HepG2 (cell line): Measurements from ENCODE around the gene BCAM. TPM values are rescaled to one million over a fixed set of nuclear protein-coding genes. Genes with fewer than 3 reads are reported as not detected.

Source experiments
- MAF1 ChIP-seq: sonication (generic); formaldehyde crosslinking; IDR thresholded peaks from 2 replicates; pipeline ENCODE4 v1.5.0; 2020; ENCODE audit warnings: missing genetic modification reagents, borderline replicate concordance
- RELA ChIP-seq: sonication (generic); formaldehyde crosslinking; IDR thresholded peaks from 2 replicates; pipeline ENCODE4 v1.4.0; 2020; ENCODE audit warnings: missing genetic modification reagents
- STAT5B ChIP-seq: sonication (generic); formaldehyde crosslinking; IDR thresholded peaks from 2 replicates; pipeline ENCODE4 v1.4.0; 2020; ENCODE audit warnings: missing genetic modification reagents
- TGIF2 ChIP-seq: IDR thresholded peaks from 2 replicates; pipeline ENCODE4 v1.6.1; 2016; ENCODE audit warnings: control low read depth, missing compliant biosample characterization
- ZNF274 ChIP-seq: sonication (generic); formaldehyde crosslinking; IDR thresholded peaks from 2 replicates; pipeline ENCODE4 v1.5.1; 2020; ENCODE audit warnings: mild to moderate bottlenecking, missing genetic modification reagents
- ZNF383 ChIP-seq: sonication (generic); formaldehyde crosslinking; IDR thresholded peaks from 2 replicates; pipeline ENCODE4 v1.4.0; 2020; ENCODE audit warnings: missing genetic modification reagents, mild to moderate bottlenecking, borderline replicate concordance
- ZNF446 ChIP-seq: sonication (generic); formaldehyde crosslinking; IDR thresholded peaks from 2 replicates; pipeline ENCODE4 v1.5.0; 2020; ENCODE audit warnings: mild to moderate bottlenecking, missing genetic modification reagents
- ZNF460 ChIP-seq: sonication (generic); formaldehyde crosslinking; IDR thresholded peaks from 2 replicates; pipeline ENCODE4 v1.5.1; 2020; ENCODE audit warnings: missing genetic modification reagents, mild to moderate bottlenecking, borderline replicate concordance
- ZNF670 ChIP-seq: sonication (generic); formaldehyde crosslinking; IDR thresholded peaks from 2 replicates; pipeline ENCODE4 v1.8.0; 2022; ENCODE audit warnings: mild to moderate bottlenecking, missing genetic modification reagents, borderline replicate concordance
- ZNF766 ChIP-seq: sonication (generic); formaldehyde crosslinking; IDR thresholded peaks from 2 replicates; pipeline ENCODE4 v1.5.0; 2020; ENCODE audit warnings: missing genetic modification reagents, borderline replicate concordance
- polyA plus RNA-seq, 8 experiments: library from polyadenylated mRNA; depleted of rRNA in 3 of 8; stranded (reverse) in 7 of 8; unstranded in 1 of 8; fragments of >200 nt; fragmentation: Illumina TruSeq in 4 of 8; extraction: Trizol in 4 of 8; gene quantifications; 2 replicates each; pipeline versions ENCODE4 v1.2.1 to v1.2.3, GENCODE V29; 2011 to 2016; ENCODE audit warnings: low read depth in 4 of 8, missing spikeins in 1 of 8, mixed read lengths in 1 of 8; ENCODE audit not compliant: insufficient read depth in 1 of 8
- total RNA-seq, 5 experiments: library from RNA; depleted of rRNA; stranded (reverse); fragments of >200 nt; fragmentation: Illumina TruSeq; extraction: Trizol; gene quantifications; 2 replicates each; pipeline ENCODE4 v1.2.3, GENCODE V29; 2016; ENCODE audit warnings: low read depth in 1 of 5
- TF ChIP-seq, protein P1 (sequence below), 2 experiments: sonication (generic) in 1 of 2; formaldehyde crosslinking in 1 of 2; IDR thresholded peaks; 2 replicates each; pipeline versions ENCODE4 v1.6.1 to v1.9.0; 2014 to 2022; ENCODE audit warnings: antibody characterized with exemption in 1 of 2, borderline replicate concordance in 1 of 2, inconsistent platforms in 1 of 2, low read depth in 1 of 2, missing genetic modification reagents in 1 of 2
- TF ChIP-seq, protein P2 (sequence below), 2 experiments: sonication (generic) in 1 of 2; formaldehyde crosslinking in 1 of 2; IDR thresholded peaks; 2 replicates each; pipeline versions ENCODE4 v1.4.0 to v1.6.1; 2016 to 2020; ENCODE audit warnings: borderline replicate concordance in 1 of 2, low read depth in 1 of 2, mild to moderate bottlenecking in 1 of 2, missing genetic modification reagents in 1 of 2
- TF ChIP-seq, protein P3 (sequence below): sonication (generic); formaldehyde crosslinking; IDR thresholded peaks from 2 replicates; pipeline ENCODE4 v1.5.1; 2020; ENCODE audit warnings: mild to moderate bottlenecking, missing genetic modification reagents
- TF ChIP-seq, protein P4 (sequence below): sonication (generic); formaldehyde crosslinking; IDR thresholded peaks from 2 replicates; pipeline ENCODE4 v1.5.0; 2020; ENCODE audit warnings: missing genetic modification reagents

Gene BCAM
- total and polyA plus RNA-seq, 2 of the 13 experiments (the other 11 are each of a cell fraction or from before 2014, with no cell fraction given): 51.2 to 62.7 TPM

DNA sequence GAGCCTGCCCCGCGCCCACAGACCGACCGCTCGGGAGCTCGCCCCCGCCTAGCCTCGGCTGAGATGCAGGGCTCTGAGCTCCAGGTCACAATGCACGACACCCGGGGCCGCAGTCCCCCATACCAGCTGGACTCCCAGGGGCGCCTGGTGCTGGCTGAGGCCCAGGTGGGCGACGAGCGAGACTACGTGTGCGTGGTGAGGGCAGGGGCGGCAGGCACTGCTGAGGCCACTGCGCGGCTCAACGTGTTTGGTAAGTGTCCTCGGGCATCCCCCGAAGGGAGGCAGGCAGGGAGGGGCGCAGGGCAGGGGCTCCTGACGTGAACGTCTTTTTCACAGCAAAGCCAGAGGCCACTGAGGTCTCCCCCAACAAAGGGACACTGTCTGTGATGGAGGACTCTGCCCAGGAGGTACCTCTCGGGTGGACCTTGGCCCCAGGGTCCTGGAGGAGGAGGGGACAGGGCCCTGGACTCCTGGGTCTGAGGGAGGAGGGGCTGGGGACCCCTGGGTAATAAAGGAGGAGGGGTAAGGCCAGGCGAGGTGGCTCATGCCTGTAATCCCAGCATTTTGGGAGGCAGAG lies 3.3 kb downstream of the BCAM start (continued):
- TF ChIP-seq, protein P1, sequence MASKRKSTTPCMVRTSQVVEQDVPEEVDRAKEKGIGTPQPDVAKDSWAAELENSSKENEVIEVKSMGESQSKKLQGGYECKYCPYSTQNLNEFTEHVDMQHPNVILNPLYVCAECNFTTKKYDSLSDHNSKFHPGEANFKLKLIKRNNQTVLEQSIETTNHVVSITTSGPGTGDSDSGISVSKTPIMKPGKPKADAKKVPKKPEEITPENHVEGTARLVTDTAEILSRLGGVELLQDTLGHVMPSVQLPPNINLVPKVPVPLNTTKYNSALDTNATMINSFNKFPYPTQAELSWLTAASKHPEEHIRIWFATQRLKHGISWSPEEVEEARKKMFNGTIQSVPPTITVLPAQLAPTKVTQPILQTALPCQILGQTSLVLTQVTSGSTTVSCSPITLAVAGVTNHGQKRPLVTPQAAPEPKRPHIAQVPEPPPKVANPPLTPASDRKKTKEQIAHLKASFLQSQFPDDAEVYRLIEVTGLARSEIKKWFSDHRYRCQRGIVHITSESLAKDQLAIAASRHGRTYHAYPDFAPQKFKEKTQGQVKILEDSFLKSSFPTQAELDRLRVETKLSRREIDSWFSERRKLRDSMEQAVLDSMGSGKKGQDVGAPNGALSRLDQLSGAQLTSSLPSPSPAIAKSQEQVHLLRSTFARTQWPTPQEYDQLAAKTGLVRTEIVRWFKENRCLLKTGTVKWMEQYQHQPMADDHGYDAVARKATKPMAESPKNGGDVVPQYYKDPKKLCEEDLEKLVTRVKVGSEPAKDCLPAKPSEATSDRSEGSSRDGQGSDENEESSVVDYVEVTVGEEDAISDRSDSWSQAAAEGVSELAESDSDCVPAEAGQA (IDR thresholded peaks at IDR 0.05; ENCODE audit: low read depth): peak; percentile 47; the same call in 1 of the 2 replicates
- TF ChIP-seq, protein P1 (CRISPR knock-in tag; IDR thresholded peaks at IDR 0.05; ENCODE audit: borderline replicate concordance): no peak
- TF ChIP-seq TGIF2 (no peak), ZNF460 (CRISPR knock-in tag) (no peak), RELA (no peak), ZNF274 (CRISPR knock-in tag) (no peak), ZNF670 (CRISPR knock-in tag) (no peak), ZNF383 (CRISPR knock-in tag) (no peak), MAF1 (CRISPR knock-in tag) (no peak), STAT5B (CRISPR knock-in tag) (no peak), ZNF446 (no peak), ZNF766 (CRISPR knock-in tag) (no peak)
- TF ChIP-seq, protein P2, sequence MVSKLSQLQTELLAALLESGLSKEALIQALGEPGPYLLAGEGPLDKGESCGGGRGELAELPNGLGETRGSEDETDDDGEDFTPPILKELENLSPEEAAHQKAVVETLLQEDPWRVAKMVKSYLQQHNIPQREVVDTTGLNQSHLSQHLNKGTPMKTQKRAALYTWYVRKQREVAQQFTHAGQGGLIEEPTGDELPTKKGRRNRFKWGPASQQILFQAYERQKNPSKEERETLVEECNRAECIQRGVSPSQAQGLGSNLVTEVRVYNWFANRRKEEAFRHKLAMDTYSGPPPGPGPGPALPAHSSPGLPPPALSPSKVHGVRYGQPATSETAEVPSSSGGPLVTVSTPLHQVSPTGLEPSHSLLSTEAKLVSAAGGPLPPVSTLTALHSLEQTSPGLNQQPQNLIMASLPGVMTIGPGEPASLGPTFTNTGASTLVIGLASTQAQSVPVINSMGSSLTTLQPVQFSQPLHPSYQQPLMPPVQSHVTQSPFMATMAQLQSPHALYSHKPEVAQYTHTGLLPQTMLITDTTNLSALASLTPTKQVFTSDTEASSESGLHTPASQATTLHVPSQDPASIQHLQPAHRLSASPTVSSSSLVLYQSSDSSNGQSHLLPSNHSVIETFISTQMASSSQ (IDR thresholded peaks at IDR 0.05; ENCODE audit: low read depth): no peak
- TF ChIP-seq, protein P2 (CRISPR knock-in tag; IDR thresholded peaks at IDR 0.05; ENCODE audit: borderline replicate concordance): peak; percentile 42; the same call in 1 of the 2 replicates
- TF ChIP-seq, protein P3, sequence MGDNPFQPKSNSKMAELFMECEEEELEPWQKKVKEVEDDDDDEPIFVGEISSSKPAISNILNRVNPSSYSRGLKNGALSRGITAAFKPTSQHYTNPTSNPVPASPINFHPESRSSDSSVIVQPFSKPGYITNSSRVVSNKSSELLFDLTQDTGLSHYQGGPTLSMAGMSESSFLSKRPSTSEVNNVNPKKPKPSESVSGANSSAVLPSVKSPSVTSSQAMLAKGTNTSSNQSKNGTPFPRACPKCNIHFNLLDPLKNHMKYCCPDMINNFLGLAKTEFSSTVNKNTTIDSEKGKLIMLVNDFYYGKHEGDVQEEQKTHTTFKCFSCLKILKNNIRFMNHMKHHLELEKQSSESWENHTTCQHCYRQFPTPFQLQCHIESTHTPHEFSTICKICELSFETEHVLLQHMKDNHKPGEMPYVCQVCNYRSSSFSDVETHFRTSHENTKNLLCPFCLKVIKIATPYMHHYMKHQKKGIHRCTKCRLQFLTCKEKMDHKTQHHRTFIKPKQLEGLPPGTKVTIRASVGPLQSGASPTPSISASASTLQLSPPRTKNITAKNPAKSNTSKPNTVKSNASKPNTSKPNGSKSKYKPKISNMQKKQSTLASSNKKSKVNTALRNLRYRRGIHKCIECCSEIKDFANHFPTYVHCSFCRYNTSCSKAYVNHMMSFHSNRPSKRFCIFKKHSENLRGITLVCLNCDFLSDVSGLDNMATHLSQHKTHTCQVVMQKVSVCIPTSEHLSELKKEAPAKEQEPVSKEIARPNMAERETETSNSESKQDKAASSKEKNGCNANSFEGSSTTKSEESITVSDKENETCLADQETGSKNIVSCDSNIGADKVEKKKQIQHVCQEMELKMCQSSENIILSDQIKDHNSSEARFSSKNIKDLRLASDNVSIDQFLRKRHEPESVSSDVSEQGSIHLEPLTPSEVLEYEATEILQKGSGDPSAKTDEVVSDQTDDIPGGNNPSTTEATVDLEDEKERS (CRISPR knock-in tag): no peak
- TF ChIP-seq, protein P4, sequence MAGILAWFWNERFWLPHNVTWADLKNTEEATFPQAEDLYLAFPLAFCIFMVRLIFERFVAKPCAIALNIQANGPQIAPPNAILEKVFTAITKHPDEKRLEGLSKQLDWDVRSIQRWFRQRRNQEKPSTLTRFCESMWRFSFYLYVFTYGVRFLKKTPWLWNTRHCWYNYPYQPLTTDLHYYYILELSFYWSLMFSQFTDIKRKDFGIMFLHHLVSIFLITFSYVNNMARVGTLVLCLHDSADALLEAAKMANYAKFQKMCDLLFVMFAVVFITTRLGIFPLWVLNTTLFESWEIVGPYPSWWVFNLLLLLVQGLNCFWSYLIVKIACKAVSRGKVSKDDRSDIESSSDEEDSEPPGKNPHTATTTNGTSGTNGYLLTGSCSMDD: no peak
